Epithelial cell of esophagus (primary cell): ENCODE data around the gene BRME1.
"Not testable (repeated sequence)": the region's sequence is repeated elsewhere in the genome, so short reads cannot be mapped to it uniquely, and the experiment has no call there.

Experiments
- DNase-seq: peaks from one replicate; pipeline ENCODE4 v3.0.0; 2010; ENCODE audit warnings: low read depth
- H3K4me3 ChIP-seq: 2 replicates; pipeline ENCODE4 v1.5.1; 2011; ENCODE audit warnings: mild to moderate bottlenecking, low read length, control low read depth
- CTCF ChIP-seq: IDR thresholded peaks from 2 replicates; pipeline ENCODE4 v1.5.1; 2011; ENCODE audit warnings: low read depth, mild to moderate bottlenecking, low read length, control low read depth, inconsistent platforms; ENCODE audit not compliant: insufficient read depth; ENCODE audit errors: missing control alignments

BRME1 gene

GRCh38 chr19:13860679-13861391 is 45.1 kb downstream of the BRME1 start:
- H3K4me3 ChIP-seq = no peak overlapping the region
- no peak for TF ChIP-seq CTCF
- DNase-seq = no peak

- no peak for TF ChIP-seq CTCF
- H3K4me3 ChIP-seq = no peak overlapping the region
- peak; percentile 62 for DNase-seq
Observed at GRCh38 chr19:13859361-13859880, 46.5 kb downstream of the BRME1 start.

- TF ChIP-seq CTCF = no peak
- no peak overlapping the region for H3K4me3 ChIP-seq
- DNase-seq = no peak
Observed at GRCh38 chr19:13856497-13856896, 49.4 kb downstream of the BRME1 start.

- DNase-seq, H3K4me3 ChIP-seq: not testable (repeated sequence)
Observed at GRCh38 chr19:13852171-13852707, 53.7 kb downstream of the BRME1 start.

- DNase-seq, H3K4me3 ChIP-seq: not testable (repeated sequence)
Observed at GRCh38 chr19:13851734-13852114, 54.2 kb downstream of the BRME1 start.

- no peak for TF ChIP-seq CTCF
- DNase-seq = peak; percentile 94
- peak overlapping the region; percentile 41 for H3K4me3 ChIP-seq
Observed at GRCh38 chr19:13850910-13851733, 54.8 kb downstream of the BRME1 start.

- TF ChIP-seq CTCF = no peak
- peak overlapping the region; percentile 41 for H3K4me3 ChIP-seq
- DNase-seq = peak; percentile 77
Observed at GRCh38 chr19:13849991-13850909, 55.7 kb downstream of the BRME1 start.
